BJ (cell line): ENCODE results near the gene HUNK. TPM values are rescaled to one million over a fixed set of nuclear protein-coding genes. Genes with fewer than 3 reads are reported as not detected.
A peak's percentile ranks its signal among the peaks of the same experiment; 100 is the strongest.

Source experiments
- CTCF ChIA-PET: fragments of 350-600 bp; formaldehyde crosslinking; extraction: SDS; loops from one replicate; lab custom pipeline; 2021; ENCODE audit warnings: antibody characterized with exemption, inconsistent platforms; lab: Yijun Ruan, JAX
- POLR2A ChIA-PET: fragments of 300-600 bp; sonication (Branson Sonifier 250); formaldehyde crosslinking; extraction: SDS; loops from one replicate; lab custom pipeline; 2021; ENCODE audit warnings: antibody characterized with exemption; lab: Charles Lee
- DNase-seq: peaks from one replicate; pipeline ENCODE4 v3.0.0-alpha.2; 2011; ENCODE audit warnings: low read depth
- H3K27me3 ChIP-seq: 2 replicates; pipeline ENCODE4 v1.6.0; 2011; ENCODE audit warnings: low read length; ENCODE audit not compliant: control insufficient read depth, insufficient read depth
- H3K36me3 ChIP-seq: 2 replicates; pipeline ENCODE4 v1.5.1; 2011; ENCODE audit warnings: low read length; ENCODE audit not compliant: control insufficient read depth, insufficient read depth
- H3K4me3 ChIP-seq: 2 replicates; pipeline ENCODE4 v1.5.1; 2011; ENCODE audit warnings: low read depth, mild to moderate bottlenecking, control low read depth, low read length
- polyA plus RNA-seq: library from polyadenylated mRNA; depleted of rRNA; stranded (reverse); fragments of >200 nt; gene quantifications from 2 replicates; pipeline ENCODE4 v1.2.3, GENCODE V29; 2011
- TF ChIP-seq, protein P1 (sequence below): IDR thresholded peaks from 2 replicates; pipeline ENCODE4 v1.5.1; 2011; ENCODE audit warnings: low read depth, mild to moderate bottlenecking, control low read depth, inconsistent platforms, low read length, moderate library complexity; ENCODE audit not compliant: insufficient read depth

The HUNK gene
- polyA plus RNA-seq, 1 experiment, result 0.70 TPM

DNA sequence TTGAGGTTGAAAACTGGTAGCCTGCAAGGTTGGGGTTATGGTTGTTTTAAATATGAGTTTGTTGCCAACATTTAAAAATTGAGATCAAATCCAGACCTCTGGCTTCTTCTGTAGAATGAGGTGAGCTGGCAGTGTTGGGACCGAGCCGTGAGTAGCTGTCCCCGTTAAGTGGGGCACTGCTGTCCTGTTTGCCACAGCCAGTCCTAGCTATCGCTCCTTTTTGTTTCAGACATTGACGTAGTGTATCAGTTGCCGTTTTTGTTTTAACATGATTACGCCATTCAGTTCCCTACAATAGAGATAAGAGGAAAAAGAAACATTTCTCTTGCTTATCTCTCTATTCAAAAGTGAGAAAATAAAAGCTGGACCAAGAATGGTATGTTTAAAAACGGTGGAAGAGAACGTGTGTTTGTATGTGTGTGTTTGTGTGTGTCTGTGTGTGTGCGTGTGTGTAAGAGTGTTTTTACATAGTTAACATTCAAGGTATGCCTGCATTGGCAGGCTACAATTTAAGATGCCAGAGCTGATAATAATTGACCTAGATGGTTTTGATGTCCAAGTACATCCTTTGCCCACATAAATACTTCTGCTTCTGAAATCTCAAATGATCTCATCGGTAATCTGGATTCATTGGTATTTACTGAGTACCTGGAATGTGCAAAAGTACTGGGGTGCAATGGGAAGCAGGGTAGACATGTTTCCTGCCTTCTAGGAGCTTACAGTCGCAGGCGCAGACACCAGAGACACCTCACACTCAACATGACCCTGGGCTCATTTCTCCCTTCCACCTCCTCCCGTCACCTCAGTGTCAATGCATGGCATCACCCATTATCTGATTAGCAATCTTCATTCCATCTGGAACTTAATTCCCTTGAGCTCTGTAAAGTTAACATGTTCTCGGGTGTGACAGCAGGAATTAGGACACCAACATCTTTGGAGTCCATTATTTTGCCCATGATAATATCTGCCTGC is 65.8 kb downstream of the HUNK start:
- TF ChIP-seq, protein P1, sequence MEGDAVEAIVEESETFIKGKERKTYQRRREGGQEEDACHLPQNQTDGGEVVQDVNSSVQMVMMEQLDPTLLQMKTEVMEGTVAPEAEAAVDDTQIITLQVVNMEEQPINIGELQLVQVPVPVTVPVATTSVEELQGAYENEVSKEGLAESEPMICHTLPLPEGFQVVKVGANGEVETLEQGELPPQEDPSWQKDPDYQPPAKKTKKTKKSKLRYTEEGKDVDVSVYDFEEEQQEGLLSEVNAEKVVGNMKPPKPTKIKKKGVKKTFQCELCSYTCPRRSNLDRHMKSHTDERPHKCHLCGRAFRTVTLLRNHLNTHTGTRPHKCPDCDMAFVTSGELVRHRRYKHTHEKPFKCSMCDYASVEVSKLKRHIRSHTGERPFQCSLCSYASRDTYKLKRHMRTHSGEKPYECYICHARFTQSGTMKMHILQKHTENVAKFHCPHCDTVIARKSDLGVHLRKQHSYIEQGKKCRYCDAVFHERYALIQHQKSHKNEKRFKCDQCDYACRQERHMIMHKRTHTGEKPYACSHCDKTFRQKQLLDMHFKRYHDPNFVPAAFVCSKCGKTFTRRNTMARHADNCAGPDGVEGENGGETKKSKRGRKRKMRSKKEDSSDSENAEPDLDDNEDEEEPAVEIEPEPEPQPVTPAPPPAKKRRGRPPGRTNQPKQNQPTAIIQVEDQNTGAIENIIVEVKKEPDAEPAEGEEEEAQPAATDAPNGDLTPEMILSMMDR, result no peak
- Histone ChIP-seq H3K27me3 (no peaks in the 10 kb centered on the region), H3K36me3 (no peaks in the 10 kb centered on the region), H3K4me3 (no peak overlapping the region)
- DNase-seq, result no peak
- ChIA-PET POLR2A (no interaction called here), CTCF (no interaction called here)

GRCh38 chr21:31941694-31942093 is 68.9 kb downstream of the HUNK start:
- ChIA-PET POLR2A (no interaction called here), CTCF (no interaction called here)
- TF ChIP-seq, protein P1, result no peak

GRCh38 chr21:31943561-31943960 is 70.7 kb downstream of the HUNK start:
- TF ChIP-seq, protein P1, result no peak
- POLR2A ChIA-PET, result no interaction called here

More at GRCh38 chr21:31941694-31942093, 68.9 kb downstream of the HUNK start:
- no peak overlapping the region for H3K4me3 ChIP-seq
- no peak for DNase-seq
- H3K36me3 ChIP-seq, result no peaks in the 10 kb centered on the region
- H3K27me3 ChIP-seq, result no peaks in the 10 kb centered on the region

GRCh38 chr21:31945141-31945540 is 72.3 kb downstream of the HUNK start:
- TF ChIP-seq, protein P1, result no peak
- no peak for DNase-seq
- Histone ChIP-seq H3K36me3 (no peaks in the 10 kb centered on the region), H3K4me3 (no peak overlapping the region), H3K27me3 (no peaks in the 10 kb centered on the region)
- POLR2A ChIA-PET, result no interaction called here
- CTCF ChIA-PET, result interaction anchor here (0.7 to 2.7 kb wide), 2 partner anchors 12 to 59 kb away, joined by 3 to 10 read pairs; no protein-coding TSS in a partner anchor

More at GRCh38 chr21:31943561-31943960, 70.7 kb downstream of the HUNK start:
- H3K27me3 ChIP-seq, result no peaks in the 10 kb centered on the region
- no peaks in the 10 kb centered on the region for H3K36me3 ChIP-seq
- no peak overlapping the region for H3K4me3 ChIP-seq
- DNase-seq, result no peak
- CTCF ChIA-PET, result no interaction called here

- ChIA-PET CTCF (interaction anchor here (0.7 to 2.7 kb wide), 3 partner anchors 12 to 58 kb away, joined by 3 to 10 read pairs (median 3); no protein-coding TSS in a partner anchor), POLR2A (no interaction called here)
- peak; percentile 75 for DNase-seq
- Histone ChIP-seq H3K36me3 (no peaks in the 10 kb centered on the region), H3K4me3 (no peak overlapping the region), H3K27me3 (no peaks in the 10 kb centered on the region)
- TF ChIP-seq, protein P1, result no peak
Measured at GRCh38 chr21:31945546-31945945, 72.7 kb downstream of the HUNK start.
